SK-N-SH (cell line): ENCODE measurements around the gene TMEM51. TPM values are rescaled to one million over a fixed set of nuclear protein-coding genes. Genes with fewer than 3 reads are reported as not detected.

Experiments
- CTCF ChIA-PET: fragments of 300-600, 350-600 bp; formaldehyde crosslinking; extraction: SDS; loops from one replicate; lab custom pipeline; 2021; lab: Yijun Ruan, JAX
- POLR2A ChIA-PET: fragments of 350-600 bp; sonication (Branson Sonifier 250); formaldehyde crosslinking; extraction: SDS; loops from one replicate; lab custom pipeline; 2020; ENCODE audit warnings: antibody characterized with exemption, inconsistent platforms; lab: Yijun Ruan, JAX
- DNase-seq: peaks from one replicate; pipeline ENCODE4 v3.0.0; 2012
- H2AFZ ChIP-seq: fragments of 200-600 bp; sonication (generic); 2 replicates; pipeline ENCODE4 v1.8.1; 2016; ENCODE audit warnings: antibody characterized with exemption, mild to moderate bottlenecking, low read depth
- H3F3A ChIP-seq: fragments of 200-600 bp; sonication (generic); replicated peaks from 2 replicates; pipeline ENCODE3; 2016; ENCODE audit warnings: antibody characterized with exemption, mild to moderate bottlenecking; ENCODE audit not compliant: insufficient read depth
- H3K27ac ChIP-seq, 2 experiments: fragments of 200-500 bp in 1 of 2; fragments of 200-600 bp in 1 of 2; sonication (Bioruptor generic) in 1 of 2; sonication (generic), shearing (Covaris generic) in 1 of 2; 2 replicates each; pipeline versions ENCODE4 v1.5.1 to v1.6.1; 2014 to 2016; ENCODE audit warnings: low read depth in 2 of 2, inconsistent platforms in 1 of 2, low read length in 1 of 2, mild to moderate bottlenecking in 1 of 2, mixed read lengths in 1 of 2
- H3K27me3 ChIP-seq: fragments of 200-600 bp; sonication (generic), shearing (Covaris generic); 2 replicates; pipeline ENCODE4 v1.6.1; 2016; ENCODE audit warnings: mixed run types; ENCODE audit not compliant: insufficient read depth
- H3K36me3 ChIP-seq, 2 experiments: fragments of 200-500 bp in 1 of 2; fragments of 200-600 bp in 1 of 2; sonication (Bioruptor generic) in 1 of 2; sonication (generic) in 1 of 2; replicated peaks in 1 of 2; 2 replicates each; pipeline versions ENCODE3 to v1.5.1; 2014 to 2016; ENCODE audit warnings: low read length in 1 of 2, mild to moderate bottlenecking in 1 of 2; ENCODE audit not compliant: insufficient read depth in 2 of 2, control insufficient read depth in 1 of 2
- H3K4me1 ChIP-seq, 2 experiments: fragments of 200-500 bp in 1 of 2; fragments of 200-600 bp in 1 of 2; sonication (Bioruptor generic) in 1 of 2; sonication (generic), shearing (Covaris generic) in 1 of 2; 2 replicates each; pipeline versions ENCODE4 v1.5.1 to v1.6.1; 2014 to 2016; ENCODE audit warnings: low read depth in 1 of 2, low read length in 1 of 2, mixed run types in 1 of 2; ENCODE audit not compliant: insufficient read depth in 2 of 2, control insufficient read depth in 1 of 2
- H3K4me2 ChIP-seq: fragments of 200-600 bp; sonication (generic), shearing (Covaris generic); 2 replicates; pipeline ENCODE4 v1.6.1; 2017; ENCODE audit warnings: mixed run types
- H3K4me3 ChIP-seq, 2 experiments: fragments of 200-500 bp in 1 of 2; fragments of 200-600 bp in 1 of 2; sonication (Bioruptor generic) in 1 of 2; sonication (generic), shearing (Covaris generic) in 1 of 2; 2 replicates each; pipeline versions ENCODE4 v1.5.1 to v1.8.1; 2014 to 2016; ENCODE audit warnings: low read depth in 2 of 2, inconsistent platforms in 1 of 2, low read length in 1 of 2, mild to moderate bottlenecking in 1 of 2, mixed read lengths in 1 of 2, moderate library complexity in 1 of 2
- H3K79me2 ChIP-seq: fragments of 200-600 bp; sonication (generic); 2 replicates; pipeline ENCODE4 v1.8.1; 2017; ENCODE audit warnings: mild to moderate bottlenecking; ENCODE audit not compliant: insufficient read depth
- H3K9ac ChIP-seq: fragments of 200-600 bp; sonication (generic); 2 replicates; pipeline ENCODE4 v1.6.1; 2017; ENCODE audit warnings: mixed run types
- H3K9me2 ChIP-seq: fragments of 200-600 bp; sonication (generic); 2 replicates; pipeline ENCODE4 v1.6.1; 2017; ENCODE audit warnings: mixed run types
- H3K9me3 ChIP-seq: fragments of 200-600 bp; sonication (generic); 2 replicates; pipeline ENCODE4 v1.6.1; 2017; ENCODE audit warnings: mixed run types, mild to moderate bottlenecking, moderate library complexity
- H4K20me1 ChIP-seq: fragments of 200-600 bp; sonication (generic); 2 replicates; pipeline ENCODE4 v1.6.1; 2017; ENCODE audit warnings: mild to moderate bottlenecking, mixed run types; ENCODE audit not compliant: insufficient read depth
- CHD2 ChIP-seq: fragments of 150-350 bp; IDR thresholded peaks from 2 replicates; pipeline ENCODE4 v1.6.1; 2018; ENCODE audit warnings: low read length; ENCODE audit not compliant: partially characterized antibody
- ELF1 ChIP-seq: IDR thresholded peaks from 2 replicates; pipeline ENCODE4 v1.4.0; 2012
- FOSL2 ChIP-seq: IDR thresholded peaks from 2 replicates; pipeline ENCODE4 v1.4.0; 2012; ENCODE audit warnings: low read depth, mild to moderate bottlenecking, moderate library complexity, borderline replicate concordance
- FOXJ3 ChIP-seq: sonication (generic); formaldehyde crosslinking; IDR thresholded peaks from 2 replicates; pipeline ENCODE4 v1.5.1; 2020; ENCODE audit warnings: mild to moderate bottlenecking, missing genetic modification reagents
- MXI1 ChIP-seq: IDR thresholded peaks from 2 replicates; pipeline ENCODE4 v1.6.1; 2012; ENCODE audit warnings: mild to moderate bottlenecking, low read depth, low read length, improper control_type of control experiment
- RXRA ChIP-seq: IDR thresholded peaks from 2 replicates; pipeline ENCODE4 v1.4.0; 2012; ENCODE audit warnings: low read depth, mild to moderate bottlenecking, borderline replicate concordance
- TCF12 ChIP-seq: IDR thresholded peaks from 2 replicates; pipeline ENCODE4 v1.4.0; 2012
- WGBS: methylation state at CpG from one replicate; pipeline ENCODE4 v1.1.6; 2017; ENCODE audit warnings: low lambda C conversion rate; 5-methylcytosine and 5-hydroxymethylcytosine counted together
- polyA plus RNA-seq, 3 experiments: library from polyadenylated mRNA; depleted of rRNA; stranded (reverse); fragments of >200 nt; gene quantifications; 2 replicates each; pipeline ENCODE4 v1.2.3, GENCODE V29; 2012
- TF ChIP-seq, protein P1 (sequence below): IDR thresholded peaks from 2 replicates; pipeline ENCODE4 v1.4.0; 2012; ENCODE audit warnings: low read depth, borderline replicate concordance
- TF ChIP-seq, protein P2 (sequence below): fragments of 150-350 bp; IDR thresholded peaks from 2 replicates; pipeline ENCODE4 v1.6.1; 2016; ENCODE audit warnings: mild to moderate bottlenecking, low read depth, low read length
- TF ChIP-seq, protein P3 (sequence below): fragments of 150-350 bp; IDR thresholded peaks from 2 replicates; pipeline ENCODE4 v1.6.1; 2017; ENCODE audit warnings: antibody characterized with exemption, low read length, low read depth, borderline replicate concordance
- TF ChIP-seq, protein P4 (sequence below): IDR thresholded peaks from 2 replicates; pipeline ENCODE4 v1.4.0; 2012; ENCODE audit warnings: low read depth, borderline replicate concordance
- TF ChIP-seq, protein P5 (sequence below): IDR thresholded peaks from 2 replicates; pipeline ENCODE4 v1.4.0; 2012; ENCODE audit warnings: low read depth
- TF ChIP-seq, protein P6 (sequence below): IDR thresholded peaks from 2 replicates; pipeline ENCODE4; 2012

The TMEM51 gene
- polyA plus RNA-seq, 1 of the 3 experiments (the other 2 are of a cell fraction): 25.6 TPM

DNA sequence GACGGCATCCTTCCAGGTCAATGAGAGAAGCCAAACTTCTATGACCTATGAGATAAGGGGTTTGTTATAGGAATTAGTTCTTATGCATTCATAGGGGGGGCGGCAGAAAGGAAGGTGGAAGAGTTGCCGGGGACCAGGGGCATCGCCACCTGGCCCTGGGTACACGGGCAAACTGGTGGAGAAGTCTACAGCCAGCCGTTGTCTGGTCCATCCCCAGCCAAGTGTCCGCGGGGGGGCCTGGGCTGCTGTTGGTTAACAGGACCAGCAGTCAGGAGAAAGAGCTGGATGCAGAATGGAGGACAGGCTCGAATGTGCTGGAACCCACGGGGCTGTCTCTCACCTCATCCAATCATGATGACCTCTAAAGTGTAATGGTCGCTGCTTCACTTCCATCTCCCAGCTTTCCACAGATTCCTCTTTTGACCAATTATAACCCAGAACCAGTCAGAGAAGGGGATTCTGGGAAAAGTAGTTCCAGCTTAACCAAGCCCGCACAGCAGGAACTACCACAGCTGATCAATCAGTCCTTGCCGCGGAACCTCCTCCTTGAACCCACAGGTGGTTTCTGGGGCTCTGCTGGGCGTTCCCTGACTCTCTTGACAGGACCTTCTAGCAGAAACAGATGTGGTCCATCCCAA, 17.8 kb downstream of the TMEM51 start (continued):
- TF ChIP-seq, protein P1, sequence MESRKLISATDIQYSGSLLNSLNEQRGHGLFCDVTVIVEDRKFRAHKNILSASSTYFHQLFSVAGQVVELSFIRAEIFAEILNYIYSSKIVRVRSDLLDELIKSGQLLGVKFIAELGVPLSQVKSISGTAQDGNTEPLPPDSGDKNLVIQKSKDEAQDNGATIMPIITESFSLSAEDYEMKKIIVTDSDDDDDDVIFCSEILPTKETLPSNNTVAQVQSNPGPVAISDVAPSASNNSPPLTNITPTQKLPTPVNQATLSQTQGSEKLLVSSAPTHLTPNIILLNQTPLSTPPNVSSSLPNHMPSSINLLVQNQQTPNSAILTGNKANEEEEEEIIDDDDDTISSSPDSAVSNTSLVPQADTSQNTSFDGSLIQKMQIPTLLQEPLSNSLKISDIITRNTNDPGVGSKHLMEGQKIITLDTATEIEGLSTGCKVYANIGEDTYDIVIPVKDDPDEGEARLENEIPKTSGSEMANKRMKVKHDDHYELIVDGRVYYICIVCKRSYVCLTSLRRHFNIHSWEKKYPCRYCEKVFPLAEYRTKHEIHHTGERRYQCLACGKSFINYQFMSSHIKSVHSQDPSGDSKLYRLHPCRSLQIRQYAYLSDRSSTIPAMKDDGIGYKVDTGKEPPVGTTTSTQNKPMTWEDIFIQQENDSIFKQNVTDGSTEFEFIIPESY: no peak
- TF ChIP-seq, protein P2, sequence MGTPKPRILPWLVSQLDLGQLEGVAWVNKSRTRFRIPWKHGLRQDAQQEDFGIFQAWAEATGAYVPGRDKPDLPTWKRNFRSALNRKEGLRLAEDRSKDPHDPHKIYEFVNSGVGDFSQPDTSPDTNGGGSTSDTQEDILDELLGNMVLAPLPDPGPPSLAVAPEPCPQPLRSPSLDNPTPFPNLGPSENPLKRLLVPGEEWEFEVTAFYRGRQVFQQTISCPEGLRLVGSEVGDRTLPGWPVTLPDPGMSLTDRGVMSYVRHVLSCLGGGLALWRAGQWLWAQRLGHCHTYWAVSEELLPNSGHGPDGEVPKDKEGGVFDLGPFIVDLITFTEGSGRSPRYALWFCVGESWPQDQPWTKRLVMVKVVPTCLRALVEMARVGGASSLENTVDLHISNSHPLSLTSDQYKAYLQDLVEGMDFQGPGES: no peak
- TF ChIP-seq MXI1: no peak
- TF ChIP-seq, all 33 proteins: peak for 0

DNA sequence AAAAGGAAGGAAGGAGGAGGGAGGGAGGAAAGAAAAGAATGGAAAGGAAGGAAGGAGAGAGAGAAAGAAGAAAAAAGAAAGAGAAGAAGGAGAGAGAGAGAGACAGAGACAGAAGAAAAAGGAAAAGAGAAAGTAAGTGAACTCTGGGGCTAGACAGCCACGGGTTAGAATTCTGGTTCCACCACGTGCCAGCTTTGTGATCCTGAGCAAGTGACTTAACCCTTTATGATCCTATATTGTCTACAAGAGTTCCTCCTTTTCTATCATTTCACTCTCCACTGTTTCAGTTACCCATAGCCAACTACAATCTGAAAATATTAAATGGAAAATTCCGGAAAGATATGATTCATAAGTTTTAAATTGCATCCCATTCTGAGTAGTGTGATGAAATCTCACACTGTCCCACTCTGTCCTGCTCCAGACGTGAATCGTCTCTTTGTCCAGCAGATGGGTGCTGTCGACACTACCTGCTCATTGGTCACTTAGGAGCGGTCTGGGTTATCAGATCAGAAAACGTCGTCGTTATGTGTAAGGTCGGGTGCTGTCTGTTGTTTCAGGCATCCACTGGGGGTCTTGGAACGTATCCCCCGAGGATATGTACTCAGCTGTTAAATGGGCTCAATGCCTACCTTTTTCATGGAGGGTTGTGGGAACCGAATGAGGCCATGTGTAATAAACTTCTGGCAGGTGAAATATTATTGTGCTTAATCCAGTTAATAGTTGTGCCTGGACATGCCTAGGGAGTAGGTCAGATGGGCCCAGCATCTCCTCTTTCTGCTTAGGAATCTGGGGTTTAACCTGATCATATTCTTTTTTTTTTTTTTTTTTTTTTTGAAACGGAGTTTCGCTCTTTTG, 19.1 kb downstream of the TMEM51 start:
- H3K4me1 ChIP-seq: peaks cover 10 to 24% of the 10 kb centered on the region in 2 experiments; a peak in 2 of 4 replicates
- no peak overlapping the region for H3K4me3 ChIP-seq
- no peak for DNase-seq
- H3K9ac ChIP-seq: no peak overlapping the region; the same call in 1 of the 2 replicates
- peak overlapping the region in 1 of 2 experiments; percentile 42; a peak in 3 of 4 replicates for H3K27ac ChIP-seq
- peak overlapping the region; percentile 20; the same call in 1 of the 2 replicates for H2AFZ ChIP-seq
- H3K9me2 ChIP-seq: no peaks in the 10 kb centered on the region
- no peaks in the 10 kb centered on the region for H3K9me3 ChIP-seq
- H3K36me3 ChIP-seq: no peaks in the 10 kb centered on the region
- peaks cover 10% of the 10 kb centered on the region for H3F3A ChIP-seq
- CTCF ChIA-PET: interaction anchor here (1.0 to 2.3 kb wide), 2 partner anchors 20 to 133 kb away, joined by 3 to 13 read pairs; partner anchors contain the start of gene TMEM51
- H3K27me3 ChIP-seq: no peaks in the 10 kb centered on the region
- TF ChIP-seq, protein P3, sequence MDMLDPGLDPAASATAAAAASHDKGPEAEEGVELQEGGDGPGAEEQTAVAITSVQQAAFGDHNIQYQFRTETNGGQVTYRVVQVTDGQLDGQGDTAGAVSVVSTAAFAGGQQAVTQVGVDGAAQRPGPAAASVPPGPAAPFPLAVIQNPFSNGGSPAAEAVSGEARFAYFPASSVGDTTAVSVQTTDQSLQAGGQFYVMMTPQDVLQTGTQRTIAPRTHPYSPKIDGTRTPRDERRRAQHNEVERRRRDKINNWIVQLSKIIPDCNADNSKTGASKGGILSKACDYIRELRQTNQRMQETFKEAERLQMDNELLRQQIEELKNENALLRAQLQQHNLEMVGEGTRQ: no peak
- TF ChIP-seq RXRA (no peak), FOSL2 (0 out of 2 replicates have a peak, but pooled peaks have one; percentile 6), TCF12 (peak; percentile 42; the same call in 1 of the 2 replicates), FOXJ3 (CRISPR knock-in tag) (no peak), CHD2 (no peak), MXI1 (no peak), ELF1 (no peak)
- TF ChIP-seq, protein P4, sequence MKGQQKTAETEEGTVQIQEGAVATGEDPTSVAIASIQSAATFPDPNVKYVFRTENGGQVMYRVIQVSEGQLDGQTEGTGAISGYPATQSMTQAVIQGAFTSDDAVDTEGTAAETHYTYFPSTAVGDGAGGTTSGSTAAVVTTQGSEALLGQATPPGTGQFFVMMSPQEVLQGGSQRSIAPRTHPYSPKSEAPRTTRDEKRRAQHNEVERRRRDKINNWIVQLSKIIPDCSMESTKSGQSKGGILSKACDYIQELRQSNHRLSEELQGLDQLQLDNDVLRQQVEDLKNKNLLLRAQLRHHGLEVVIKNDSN: peak; percentile 46; the same call in 1 of the 2 replicates
- TF ChIP-seq, protein P5, sequence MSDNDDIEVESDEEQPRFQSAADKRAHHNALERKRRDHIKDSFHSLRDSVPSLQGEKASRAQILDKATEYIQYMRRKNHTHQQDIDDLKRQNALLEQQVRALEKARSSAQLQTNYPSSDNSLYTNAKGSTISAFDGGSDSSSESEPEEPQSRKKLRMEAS: peak; percentile 84
- TF ChIP-seq, protein P2: no peak
- TF ChIP-seq, protein P6, sequence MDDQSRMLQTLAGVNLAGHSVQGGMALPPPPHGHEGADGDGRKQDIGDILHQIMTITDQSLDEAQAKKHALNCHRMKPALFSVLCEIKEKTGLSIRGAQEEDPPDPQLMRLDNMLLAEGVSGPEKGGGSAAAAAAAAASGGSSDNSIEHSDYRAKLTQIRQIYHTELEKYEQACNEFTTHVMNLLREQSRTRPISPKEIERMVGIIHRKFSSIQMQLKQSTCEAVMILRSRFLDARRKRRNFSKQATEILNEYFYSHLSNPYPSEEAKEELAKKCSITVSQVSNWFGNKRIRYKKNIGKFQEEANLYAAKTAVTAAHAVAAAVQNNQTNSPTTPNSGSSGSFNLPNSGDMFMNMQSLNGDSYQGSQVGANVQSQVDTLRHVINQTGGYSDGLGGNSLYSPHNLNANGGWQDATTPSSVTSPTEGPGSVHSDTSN: peak; percentile 31; the same call in 1 of the 2 replicates
- peak overlapping the region; percentile 46 for H3K4me2 ChIP-seq
- no peaks in the 10 kb centered on the region for H4K20me1 ChIP-seq
- WGBS: 37% methylated on average over 14 of the region's 16 CpGs
- H3K79me2 ChIP-seq: no peaks in the 10 kb centered on the region; the same call in 1 of the 2 replicates
- POLR2A ChIA-PET: interaction anchor here (0.7 to 1.2 kb wide), 2 partner anchors 16 to 20 kb away, joined by 3 to 4 read pairs; no protein-coding TSS in a partner anchor
